Body of pancreas (tissue), 4 donors: Measurements from ENCODE around the gene SSC4D. TPM values are rescaled to one million over a fixed set of nuclear protein-coding genes. Genes with fewer than 3 reads are reported as not detected.

Source experiments
- ATAC-seq: fragments of 150-250 bp; one replicate; pipeline ENCODE4 v1.9.1; 2016
- DNase-seq, 4 donors: peaks; one replicate each; pipeline ENCODE4 v3.0.0-alpha.2; 2019
- H3K27ac ChIP-seq, 4 donors: fragments of 200-600 bp; sonication (generic); 1 replicate in 3 of 4; 2 replicates in 1 of 4; pipeline versions ENCODE4 v1.5.1 to v1.6.1; 2016 to 2019; ENCODE audit warnings: mild to moderate bottlenecking in 1 of 4, mixed read lengths in 1 of 4, moderate library complexity in 1 of 4
- H3K27me3 ChIP-seq, 2 donors: fragments of 200-600 bp; sonication (generic); one replicate each; pipeline ENCODE4 v1.6.0; 2016; ENCODE audit warnings: mild to moderate bottlenecking in 1 of 2
- H3K36me3 ChIP-seq, 2 donors: fragments of 200-600 bp; sonication (generic); replicated peaks in 1 of 2; 2 replicates each; pipeline ENCODE4 v1.5.1; 2016; ENCODE audit warnings: low read depth in 2 of 2; ENCODE audit not compliant: insufficient read depth in 1 of 2
- H3K4me1 ChIP-seq: fragments of 200-600 bp; sonication (generic); one replicate; pipeline ENCODE4 v1.6.0; 2016
- H3K4me3 ChIP-seq, 2 donors: fragments of 200-600 bp; sonication (generic); 1 replicate in 1 of 2; 2 replicates in 1 of 2; pipeline ENCODE4 v1.5.1; 2016 to 2019
- H3K9me3 ChIP-seq, 3 donors: fragments of 200-600 bp; sonication (generic); 1 replicate in 2 of 3; 2 replicates in 1 of 3; pipeline ENCODE4 v1.5.1; 2016
- POLR2A ChIP-seq, 3 donors: fragments of 450-650 bp; IDR thresholded peaks; one replicate each; pipeline ENCODE4 v1.6.1; 2016; ENCODE audit warnings: antibody characterized with exemption in 3 of 3, mild to moderate bottlenecking in 2 of 3
- WGBS, 2 donors: methylation state at CpG; one replicate each; pipeline ENCODE4 v1.1.5; 2017; 5-methylcytosine and 5-hydroxymethylcytosine counted together
- intact Hi-C: fragments of 100-400 bp; cut with DNase I; formaldehyde crosslinking; loops from one replicate; pipeline ENCODE4 v1.15.1; 2023
- total RNA-seq, 2 donors: library from RNA; depleted of rRNA; stranded (reverse); fragments of >200 nt; gene quantifications; one replicate each; pipeline ENCODE4 v1.1.0, GENCODE V29; 2016
- TF ChIP-seq, protein P1 (sequence below), 7 experiments: fragments of 450-650 bp in 4 of 7; fragments of 200-600 bp in 3 of 7; sonication (generic) in 3 of 7; IDR thresholded peaks; one replicate each; pipeline ENCODE4 v1.5.1; 2016 to 2019; ENCODE audit warnings: antibody characterized with exemption in 7 of 7

The SSC4D gene
- total RNA-seq, 2 donors from 2014 or later: 3.6 to 7.6 TPM

DNA sequence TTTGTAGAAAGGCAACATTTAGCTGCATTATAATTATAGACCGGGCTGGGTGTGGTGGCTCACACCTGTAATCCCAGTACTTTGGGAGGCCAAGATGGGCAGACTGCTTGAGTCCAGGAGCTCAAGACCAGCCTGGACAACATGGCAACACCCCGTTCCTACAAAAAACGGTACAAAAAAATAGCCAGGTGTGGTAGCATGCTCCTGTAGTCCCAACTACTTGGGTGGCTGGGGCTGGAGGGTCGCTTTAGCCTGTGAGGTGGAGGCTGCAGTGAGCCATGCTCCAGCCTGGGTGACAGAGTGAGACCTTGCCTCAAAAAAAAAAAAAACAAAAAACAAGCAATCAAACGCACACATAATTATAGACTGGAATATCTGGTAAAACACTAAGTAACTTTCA is 55.8 kb downstream of the SSC4D start:
- 97% methylated on average over 5 of the region's 5 CpGs for WGBS, 2 donors
- Histone ChIP-seq H3K27ac (no peak overlapping the region), H3K27me3 (no peaks in the 10 kb centered on the region), H3K4me3 (no peak overlapping the region), H3K9me3 (no peaks in the 10 kb centered on the region), H3K36me3 (no peaks in the 10 kb centered on the region), H3K4me1 (peaks cover 69% of the 10 kb centered on the region)
- DNase-seq: no peak
- no peak for ATAC-seq
- intact Hi-C loops: loop anchor here (5.0 kb wide), 1 partner anchor 39 kb away; no protein-coding TSS in a partner anchor
- TF ChIP-seq POLR2A (IDR thresholded peaks at IDR 0.05): no peak
- TF ChIP-seq, protein P1, sequence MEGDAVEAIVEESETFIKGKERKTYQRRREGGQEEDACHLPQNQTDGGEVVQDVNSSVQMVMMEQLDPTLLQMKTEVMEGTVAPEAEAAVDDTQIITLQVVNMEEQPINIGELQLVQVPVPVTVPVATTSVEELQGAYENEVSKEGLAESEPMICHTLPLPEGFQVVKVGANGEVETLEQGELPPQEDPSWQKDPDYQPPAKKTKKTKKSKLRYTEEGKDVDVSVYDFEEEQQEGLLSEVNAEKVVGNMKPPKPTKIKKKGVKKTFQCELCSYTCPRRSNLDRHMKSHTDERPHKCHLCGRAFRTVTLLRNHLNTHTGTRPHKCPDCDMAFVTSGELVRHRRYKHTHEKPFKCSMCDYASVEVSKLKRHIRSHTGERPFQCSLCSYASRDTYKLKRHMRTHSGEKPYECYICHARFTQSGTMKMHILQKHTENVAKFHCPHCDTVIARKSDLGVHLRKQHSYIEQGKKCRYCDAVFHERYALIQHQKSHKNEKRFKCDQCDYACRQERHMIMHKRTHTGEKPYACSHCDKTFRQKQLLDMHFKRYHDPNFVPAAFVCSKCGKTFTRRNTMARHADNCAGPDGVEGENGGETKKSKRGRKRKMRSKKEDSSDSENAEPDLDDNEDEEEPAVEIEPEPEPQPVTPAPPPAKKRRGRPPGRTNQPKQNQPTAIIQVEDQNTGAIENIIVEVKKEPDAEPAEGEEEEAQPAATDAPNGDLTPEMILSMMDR (IDR thresholded peaks at IDR 0.05): no peak

DNA sequence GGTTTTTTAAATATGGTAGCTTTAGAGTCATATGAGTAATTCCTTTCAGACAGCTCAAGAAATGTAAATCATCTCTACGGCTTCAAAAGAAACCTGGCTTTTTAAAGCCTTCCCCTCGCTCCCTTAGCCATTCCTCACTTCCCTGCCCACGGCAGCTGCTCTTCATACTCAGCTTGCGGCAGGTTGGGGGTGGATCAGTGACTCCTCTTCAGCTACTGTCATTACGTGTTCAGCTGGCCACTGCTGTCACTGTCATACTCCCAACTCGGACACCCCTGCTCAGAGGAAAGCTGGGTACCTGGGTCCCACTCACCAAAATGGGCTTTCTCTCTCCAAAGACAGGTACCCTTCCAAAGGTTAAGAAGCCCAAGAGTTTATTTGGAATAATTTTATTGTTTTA is 57.3 kb downstream of the SSC4D start:
- ATAC-seq (no peak), DNase-seq (no peak)
- peaks cover 67% of the 10 kb centered on the region for H3K4me1 ChIP-seq
- H3K9me3 ChIP-seq: no peaks in the 10 kb centered on the region
- WGBS, 2 donors: 90 to 91% methylated on average over 6 of the region's 6 CpGs
- H3K4me3 ChIP-seq: no peak overlapping the region
- H3K27ac ChIP-seq: no peak overlapping the region
- no peaks in the 10 kb centered on the region for H3K27me3 ChIP-seq
- TF ChIP-seq, protein P1 (IDR thresholded peaks at IDR 0.05): no peak
- no peak for TF ChIP-seq POLR2A (IDR thresholded peaks at IDR 0.05)
- peaks cover 0 to under 1% of the 10 kb centered on the region in 2 donors for H3K36me3 ChIP-seq
- intact Hi-C loops: loop anchor here (5.0 kb wide), 1 partner anchor 40 kb away; no protein-coding TSS in a partner anchor

DNA sequence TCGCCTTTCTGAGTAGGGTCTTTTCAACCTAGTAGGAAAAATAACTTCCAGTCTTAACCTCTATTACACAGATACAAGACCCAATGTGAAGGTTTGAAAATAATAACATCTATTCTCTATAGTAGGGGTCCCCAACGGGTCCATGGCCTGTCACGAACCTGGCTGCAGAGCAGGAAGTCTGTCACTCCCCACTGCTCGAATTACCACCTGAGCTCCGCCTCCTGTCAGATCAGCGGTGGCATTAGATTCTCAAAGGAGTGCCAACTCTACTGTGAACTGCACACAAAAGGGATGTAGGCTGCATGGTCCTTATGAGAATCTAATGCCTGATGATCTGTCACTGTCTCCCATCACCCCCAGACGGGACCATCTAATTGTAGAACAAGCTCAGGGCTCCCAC is 58.1 kb downstream of the SSC4D start:
- H3K27ac ChIP-seq: no peak overlapping the region
- TF ChIP-seq, protein P1 (IDR thresholded peaks at IDR 0.05): no peak
- no peak for TF ChIP-seq POLR2A (IDR thresholded peaks at IDR 0.05)
- no peaks in the 10 kb centered on the region for H3K27me3 ChIP-seq
- intact Hi-C loops: loop anchor here (5.0 kb wide), 1 partner anchor 41 kb away; no protein-coding TSS in a partner anchor
- peaks cover 0 to 6% of the 10 kb centered on the region in 2 donors for H3K36me3 ChIP-seq
- H3K9me3 ChIP-seq: no peaks in the 10 kb centered on the region
- no peak overlapping the region for H3K4me3 ChIP-seq
- no peak for ATAC-seq
- WGBS, 2 donors: 68 to 79% methylated on average over 7 of the region's 7 CpGs
- DNase-seq: no peak
- peaks cover 60% of the 10 kb centered on the region for H3K4me1 ChIP-seq

DNA sequence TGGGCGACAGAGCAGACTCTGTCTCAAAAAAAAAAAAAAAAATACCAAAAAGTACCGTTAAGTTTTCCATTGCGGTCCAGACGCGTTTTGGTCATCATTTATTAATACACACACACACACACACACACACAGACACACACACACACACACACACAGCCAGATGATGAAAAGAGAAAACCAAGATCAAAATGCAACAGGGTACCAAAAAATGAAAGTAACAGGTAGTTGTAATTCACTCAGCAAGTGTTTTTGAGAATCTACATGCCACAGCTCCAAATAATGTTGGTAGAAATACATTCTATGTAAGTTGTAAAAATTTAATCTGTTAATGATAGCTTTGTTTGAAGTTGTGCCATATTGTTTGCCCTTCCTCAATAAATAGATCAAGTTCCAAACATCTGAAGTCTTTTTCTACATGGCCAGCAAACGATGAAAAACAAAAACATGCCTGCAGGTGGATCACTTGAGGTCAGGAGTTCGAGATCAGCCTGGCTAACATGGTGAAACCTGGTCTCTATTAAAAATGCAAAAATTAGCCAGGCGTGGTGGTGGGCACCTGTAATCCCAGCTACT is 60.1 kb downstream of the SSC4D start:
- Histone ChIP-seq H3K4me1 (peaks cover 45% of the 10 kb centered on the region), H3K36me3 (peaks cover 0 to 11% of the 10 kb centered on the region in 2 donors), H3K9me3 (no peaks in the 10 kb centered on the region), H3K27ac (no peak overlapping the region), H3K4me3 (no peak overlapping the region), H3K27me3 (no peaks in the 10 kb centered on the region)
- intact Hi-C loops: no loop called here
- ATAC-seq: no peak
- no peak for DNase-seq
- TF ChIP-seq, protein P1 (IDR thresholded peaks at IDR 0.05): no peak
- TF ChIP-seq POLR2A (IDR thresholded peaks at IDR 0.05): no peak
- WGBS, 2 donors: 66 to 67% methylated on average over 8 of the region's 8 CpGs

DNA sequence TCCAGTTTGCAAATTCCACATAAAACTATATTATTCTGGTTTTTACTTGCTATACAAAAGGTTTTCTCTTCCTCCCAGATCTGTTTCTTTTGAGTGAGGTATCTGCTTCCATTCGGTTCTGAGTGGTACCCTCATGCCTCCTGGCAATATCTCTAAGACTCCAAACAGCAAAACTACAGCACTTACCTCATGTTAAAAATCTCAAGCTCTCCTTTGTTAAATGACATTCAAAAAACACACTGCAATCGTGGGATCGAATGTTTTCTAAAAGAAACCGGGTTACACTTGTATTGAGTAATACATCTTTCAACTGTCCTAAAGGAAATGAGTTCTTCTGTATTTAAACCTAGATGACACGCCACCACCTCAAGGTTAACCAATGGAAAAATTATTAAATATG is 61.8 kb downstream of the SSC4D start:
- peaks cover 33% of the 10 kb centered on the region for H3K4me1 ChIP-seq
- H3K4me3 ChIP-seq: no peak overlapping the region
- DNase-seq (no peak), ATAC-seq (no peak)
- H3K36me3 ChIP-seq: peaks cover 0 to 11% of the 10 kb centered on the region in 2 donors
- H3K9me3 ChIP-seq: no peaks in the 10 kb centered on the region
- 53 to 56% methylated on average over 5 of the region's 5 CpGs for WGBS, 2 donors
- intact Hi-C loops: no loop called here
- no peak overlapping the region for H3K27ac ChIP-seq
- TF ChIP-seq, protein P1 (IDR thresholded peaks at IDR 0.05): no peak
- TF ChIP-seq POLR2A (IDR thresholded peaks at IDR 0.05): no peak
- H3K27me3 ChIP-seq: no peaks in the 10 kb centered on the region
